Suppressor macrophage treated with lipopolysaccharide for 1 hour (primary cell): ENCODE data around the gene DCUN1D1.

Experiments
- DNase-seq, 3 donors: peaks; one replicate each; pipeline ENCODE4 v3.0.0-alpha.2; 2020 to 2022

The DCUN1D1 gene

GRCh38 chr3:182971637-182972036 is 8.7 kb downstream of the DCUN1D1 start:
- DNase-seq, result no peak

- DNase-seq, result no peak
Observed at GRCh38 chr3:182970811-182971418, 9.4 kb downstream of the DCUN1D1 start.

- no peak for DNase-seq
Observed at GRCh38 chr3:182969853-182970252, 10.5 kb downstream of the DCUN1D1 start.

- DNase-seq, result peak; percentile 50 to 74 (median 64)
Observed at GRCh38 chr3:182969277-182969676, 11.1 kb downstream of the DCUN1D1 start.

- peak in 2 of 3 donors; percentile 51 to 53 for DNase-seq
Observed at GRCh38 chr3:182967218-182968204, 12.8 kb downstream of the DCUN1D1 start.

GRCh38 chr3:182965861-182966366 is 14.4 kb downstream of the DCUN1D1 start:
- DNase-seq, result no peak

- no peak for DNase-seq
Observed at GRCh38 chr3:182964179-182964578, 16.2 kb downstream of the DCUN1D1 start.

GRCh38 chr3:182962166-182962565 is 18.2 kb downstream of the DCUN1D1 start:
- no peak for DNase-seq

GRCh38 chr3:182959474-182960350 is 20.6 kb downstream of the DCUN1D1 start:
- peak; percentile 42 to 49 (median 46) for DNase-seq

- no peak for DNase-seq
Observed at GRCh38 chr3:182957676-182958266, 22.6 kb downstream of the DCUN1D1 start.

- DNase-seq, result no peak
Observed at GRCh38 chr3:182957226-182957625, 23.1 kb downstream of the DCUN1D1 start.

GRCh38 chr3:182954553-182955235 is 25.6 kb downstream of the DCUN1D1 start:
- peak in 2 of 3 donors; percentile 68 to 74 for DNase-seq

GRCh38 chr3:182949688-182950087 is 30.6 kb downstream of the DCUN1D1 start:
- DNase-seq, result no peak

- peak in 1 of 3 donors; percentile 12 for DNase-seq
Observed at GRCh38 chr3:182948305-182948704, 32.0 kb downstream of the DCUN1D1 start.

- DNase-seq, result peak; percentile 19 to 41 (median 23)
Observed at GRCh38 chr3:182947888-182948287, 32.5 kb downstream of the DCUN1D1 start.

GRCh38 chr3:182941719-182942118 is 38.6 kb downstream of the DCUN1D1 start:
- DNase-seq, result no peak

- no peak for DNase-seq
Observed at GRCh38 chr3:182940266-182940808, 40.0 kb downstream of the DCUN1D1 start.

- DNase-seq, result no peak
Observed at GRCh38 chr3:182937293-182938051, 42.9 kb downstream of the DCUN1D1 start.

- DNase-seq, result peak; percentile 13 to 70 (median 67)
Observed at GRCh38 chr3:182936918-182937285, 43.4 kb downstream of the DCUN1D1 start.

- DNase-seq, result no peak
Observed at GRCh38 chr3:182936239-182936917, 44.0 kb downstream of the DCUN1D1 start.
